ENCODE data around the gene EDN1. TPM values are rescaled to one million over a fixed set of nuclear protein-coding genes. Genes with fewer than 3 reads are reported as not detected.

Gene EDN1
- total and polyA plus RNA-seq, 2 of the 4 experiments (the other 2 are of a cell fraction): 5.6 to 9.0 TPM

- dilution Hi-C loops (cut with HindIII; ENCODE audit: low sequenced_read_pairs, unreplicated experiment): no loop called here
- no peak for TF ChIP-seq RAD21 (IDR thresholded peaks at IDR 0.05; ENCODE audit: low read length)
- TF ChIP-seq RCOR1 (IDR thresholded peaks at IDR 0.05; ENCODE audit: insufficient replicate concordance, low read length): no peak
- no peak for TF ChIP-seq FOS (IDR thresholded peaks at IDR 0.05; ENCODE audit: low read depth, low read length)
- no peak for TF ChIP-seq MAFK (IDR thresholded peaks at IDR 0.05; ENCODE audit: low read depth, low read length)
- TF ChIP-seq POLR2A (IDR thresholded peaks at IDR 0.05; ENCODE audit: low read depth, low read length): no peak
- TF ChIP-seq NFE2L2 (IDR thresholded peaks at IDR 0.05; ENCODE audit: low read depth, low read length): no peak
- TF ChIP-seq CEBPB (IDR thresholded peaks at IDR 0.05; ENCODE audit: low read depth, low read length): no peak
- TF ChIP-seq, protein P1, sequence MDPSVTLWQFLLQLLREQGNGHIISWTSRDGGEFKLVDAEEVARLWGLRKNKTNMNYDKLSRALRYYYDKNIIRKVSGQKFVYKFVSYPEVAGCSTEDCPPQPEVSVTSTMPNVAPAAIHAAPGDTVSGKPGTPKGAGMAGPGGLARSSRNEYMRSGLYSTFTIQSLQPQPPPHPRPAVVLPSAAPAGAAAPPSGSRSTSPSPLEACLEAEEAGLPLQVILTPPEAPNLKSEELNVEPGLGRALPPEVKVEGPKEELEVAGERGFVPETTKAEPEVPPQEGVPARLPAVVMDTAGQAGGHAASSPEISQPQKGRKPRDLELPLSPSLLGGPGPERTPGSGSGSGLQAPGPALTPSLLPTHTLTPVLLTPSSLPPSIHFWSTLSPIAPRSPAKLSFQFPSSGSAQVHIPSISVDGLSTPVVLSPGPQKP (IDR thresholded peaks at IDR 0.05; ENCODE audit: borderline replicate concordance, low read depth, low read length): no peak
- TF ChIP-seq MXI1 (IDR thresholded peaks at IDR 0.05; ENCODE audit: borderline replicate concordance, low read depth, low read length): no peak
- no peak for TF ChIP-seq MAZ (IDR thresholded peaks at IDR 0.05; ENCODE audit: borderline replicate concordance, low read depth, low read length)
- TF ChIP-seq, protein P2, sequence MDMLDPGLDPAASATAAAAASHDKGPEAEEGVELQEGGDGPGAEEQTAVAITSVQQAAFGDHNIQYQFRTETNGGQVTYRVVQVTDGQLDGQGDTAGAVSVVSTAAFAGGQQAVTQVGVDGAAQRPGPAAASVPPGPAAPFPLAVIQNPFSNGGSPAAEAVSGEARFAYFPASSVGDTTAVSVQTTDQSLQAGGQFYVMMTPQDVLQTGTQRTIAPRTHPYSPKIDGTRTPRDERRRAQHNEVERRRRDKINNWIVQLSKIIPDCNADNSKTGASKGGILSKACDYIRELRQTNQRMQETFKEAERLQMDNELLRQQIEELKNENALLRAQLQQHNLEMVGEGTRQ (IDR thresholded peaks at IDR 0.05; ENCODE audit: low read depth, low read length): no peak
- TF ChIP-seq SMC3 (IDR thresholded peaks at IDR 0.05; ENCODE audit: low read depth, low read length): no peak
- TF ChIP-seq CTCF (conservative IDR thresholded peaks at IDR 0.05; ENCODE audit: low read depth, low read length): no peak
- no peak for TF ChIP-seq BHLHE40 (IDR thresholded peaks at IDR 0.05; ENCODE audit: low read depth, low read length)
- TF ChIP-seq RFX5 (IDR thresholded peaks at IDR 0.05; ENCODE audit: low read depth, low read length): no peak
Measured at GRCh38 chr6:12336121-12336971, 46.2 kb downstream of the EDN1 start.

More at GRCh38 chr6:12336121-12336971, 46.2 kb downstream of the EDN1 start:
- no peaks in the 10 kb centered on the region for H3K9me3 ChIP-seq (ENCODE audit: control insufficient read depth, insufficient read depth, low read length)
- H3K9ac ChIP-seq (ENCODE audit: low read depth, low read length): no peak overlapping the region
- no peak overlapping the region; the same call in 1 of the 2 replicates for H2BK120ac ChIP-seq (ENCODE audit: low read depth, low read length)
- H4K91ac ChIP-seq (ENCODE audit: insufficient read depth, low read depth, low read length): no peak overlapping the region; the same call in 1 of the 2 replicates
- no peak overlapping the region for H2AFZ ChIP-seq (replicated peaks; ENCODE audit: low read length, poor library complexity)
- CTCF ChIA-PET: no interaction called here
- intact Hi-C loops (cut with micrococcal nuclease) (no loop called here), in situ Hi-C loops (cut with MboI; ENCODE audit: low sequenced_read_pairs) (no loop called here)
- H2BK15ac ChIP-seq (ENCODE audit: low read depth, low read length): no peak overlapping the region
- no TSS peak for BruUV-seq (replicated peaks)
- ATAC-seq (ENCODE audit: low read depth) (no peak), DNase-seq (no peak)
- no peaks in the 10 kb centered on the region for H3K79me1 ChIP-seq (ENCODE audit: low read depth in 1 of 2, low read length in 2 of 2)
- H3K4me1 ChIP-seq (ENCODE audit: control insufficient read depth, insufficient read depth, low read length): no peaks in the 10 kb centered on the region; the same call in none of the 2 replicates
- H2BK20ac ChIP-seq (ENCODE audit: low read depth, low read length): no peak overlapping the region
- no peak overlapping the region for H2AK9ac ChIP-seq (replicated peaks; ENCODE audit: low read depth, low read length, poor library complexity)
- H3K4me2 ChIP-seq (ENCODE audit: low read depth, low read length): no peak overlapping the region
- no peak overlapping the region for H4K8ac ChIP-seq (ENCODE audit: low read depth in 2 of 2, low read length in 2 of 2)
- no peak overlapping the region for H3K4ac ChIP-seq (ENCODE audit: low read depth, low read length)
- H2BK5ac ChIP-seq (ENCODE audit: low read depth, low read length, poor library complexity, severe bottlenecking): no peak overlapping the region
- no peak overlapping the region for H3K56ac ChIP-seq (ENCODE audit: extremely low read depth, insufficient read depth, low read length)
- H3K4me3 ChIP-seq (ENCODE audit: insufficient read depth, low read depth, low read length): no peak overlapping the region
- H3K9me1 ChIP-seq (ENCODE audit: insufficient read depth, low read length): no peaks in the 10 kb centered on the region
- H3K36me3 ChIP-seq (ENCODE audit: control insufficient read depth, insufficient read depth, low read length): no peaks in the 10 kb centered on the region
- 100% methylated on average over 1 of the region's 5 CpGs; no CpG with 5 or more reads in 1 of the 2 experiments for WGBS, 2 experiments (ENCODE audit: extremely low coverage in 2 of 2, insufficient read length in 1 of 2)
- H4K20me1 ChIP-seq (ENCODE audit: insufficient read depth, low read length): no peaks in the 10 kb centered on the region
- no peak overlapping the region for H3K23ac ChIP-seq (ENCODE audit: low read depth, low read length)
- H4K5ac ChIP-seq (ENCODE audit: low read depth, low read length): no peak overlapping the region
- H3K27ac ChIP-seq (ENCODE audit: insufficient read depth, low read length): no peak overlapping the region
- 0 out of 2 replicates have a peak overlapping the region, but pooled peaks have one; percentile 37 for H3K14ac ChIP-seq (replicated peaks; ENCODE audit: low read depth, low read length)
- H2AK5ac ChIP-seq (ENCODE audit: low read depth, low read length): no peak overlapping the region
- peaks cover 5% of the 10 kb centered on the region; the same call in 1 of the 2 replicates for H3K27me3 ChIP-seq (ENCODE audit: control insufficient read depth, insufficient read depth, low read length)
- H3K18ac ChIP-seq (ENCODE audit: low read depth, low read length): no peak overlapping the region
- POLR2A ChIA-PET (ENCODE audit: unreplicated experiment): no interaction called here

Data from IMR-90 (cell line).